Measurements from ENCODE around the gene IL3RA.

The IL3RA gene

DNA sequence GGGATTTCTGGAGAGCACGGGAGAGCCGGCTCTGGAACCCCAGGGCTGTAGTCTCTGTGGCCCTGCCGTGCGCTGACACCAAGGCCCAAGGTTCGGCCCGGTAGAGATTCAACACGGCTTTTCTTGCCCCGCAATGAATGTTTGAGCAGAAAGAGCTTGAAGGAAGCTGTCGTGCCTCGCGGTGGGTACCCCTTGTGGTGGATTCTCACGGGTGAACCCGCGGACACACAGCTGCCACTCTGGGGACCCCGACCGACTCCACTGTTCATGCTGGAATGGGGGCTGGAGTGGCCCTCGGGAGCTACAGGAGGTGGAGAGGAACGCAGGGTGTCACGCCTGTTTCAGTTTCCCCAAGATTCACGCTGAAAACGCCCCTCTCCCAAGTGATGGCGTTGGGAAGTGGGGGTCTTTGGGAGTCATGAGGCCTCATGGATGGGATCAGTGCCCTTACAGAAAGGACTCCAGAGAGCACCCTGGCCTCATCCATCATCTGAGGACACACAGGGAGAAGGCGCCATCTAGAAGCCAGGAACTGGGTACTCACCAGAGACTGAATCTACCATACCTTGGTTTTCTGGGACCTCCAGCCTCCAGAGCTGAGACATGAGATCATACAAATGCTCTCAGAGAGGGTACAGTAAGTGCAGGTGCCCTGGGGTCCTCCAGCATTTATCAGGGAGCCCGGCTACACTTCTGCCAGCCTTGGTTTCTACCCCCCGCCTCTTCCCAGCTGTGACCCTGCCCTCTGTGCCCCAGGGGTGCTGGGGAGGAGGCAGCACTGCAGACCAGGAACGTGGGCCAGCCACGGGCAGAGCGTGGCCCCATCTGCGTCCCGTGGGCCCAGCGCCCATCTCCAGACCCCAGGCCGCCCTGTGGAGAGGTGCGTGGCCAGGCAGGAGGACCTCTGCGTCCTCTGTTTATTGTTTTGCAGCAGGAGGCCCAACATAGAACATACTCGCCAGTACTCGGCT, 49.0 kb downstream of the IL3RA start:
- DNase-seq = no peak

DNA sequence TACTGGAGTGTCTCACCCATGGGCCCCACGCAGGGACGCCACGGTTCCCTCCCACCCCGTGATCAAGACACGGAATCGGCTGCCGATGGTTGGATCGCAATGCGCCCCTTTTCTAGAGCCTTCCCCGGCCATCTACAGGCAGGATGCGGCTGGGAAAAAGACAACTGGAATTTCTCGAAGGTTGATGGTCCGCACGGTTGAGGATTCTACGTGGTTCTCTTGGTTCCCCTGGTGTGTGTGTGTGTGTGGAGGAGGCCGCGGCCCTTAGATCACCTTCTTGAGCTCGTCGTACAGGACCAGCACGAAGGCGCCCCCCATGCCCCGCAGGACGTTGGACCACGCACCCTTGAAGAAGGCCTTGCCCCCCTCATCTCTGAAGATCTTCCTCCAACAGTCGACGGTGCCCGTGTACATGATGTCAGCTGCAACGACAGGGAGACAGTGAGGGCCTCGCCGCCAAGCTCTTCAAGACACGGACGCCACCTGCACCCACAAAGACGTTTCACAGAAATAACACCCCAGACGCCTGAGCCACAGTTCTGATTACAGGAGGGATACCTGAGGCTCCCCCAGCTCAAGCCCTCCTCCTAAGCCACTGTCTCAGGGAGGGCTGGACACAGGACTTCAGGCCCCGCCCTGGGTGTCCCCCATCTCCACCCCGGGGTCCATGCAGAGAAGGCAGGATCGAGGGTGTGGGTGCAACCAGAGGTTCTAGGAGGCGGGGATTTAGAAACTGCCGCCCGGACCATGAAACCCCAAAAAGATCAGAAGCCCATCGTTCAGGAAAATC, 49.9 kb downstream of the IL3RA start:
- no peak for DNase-seq

DNA sequence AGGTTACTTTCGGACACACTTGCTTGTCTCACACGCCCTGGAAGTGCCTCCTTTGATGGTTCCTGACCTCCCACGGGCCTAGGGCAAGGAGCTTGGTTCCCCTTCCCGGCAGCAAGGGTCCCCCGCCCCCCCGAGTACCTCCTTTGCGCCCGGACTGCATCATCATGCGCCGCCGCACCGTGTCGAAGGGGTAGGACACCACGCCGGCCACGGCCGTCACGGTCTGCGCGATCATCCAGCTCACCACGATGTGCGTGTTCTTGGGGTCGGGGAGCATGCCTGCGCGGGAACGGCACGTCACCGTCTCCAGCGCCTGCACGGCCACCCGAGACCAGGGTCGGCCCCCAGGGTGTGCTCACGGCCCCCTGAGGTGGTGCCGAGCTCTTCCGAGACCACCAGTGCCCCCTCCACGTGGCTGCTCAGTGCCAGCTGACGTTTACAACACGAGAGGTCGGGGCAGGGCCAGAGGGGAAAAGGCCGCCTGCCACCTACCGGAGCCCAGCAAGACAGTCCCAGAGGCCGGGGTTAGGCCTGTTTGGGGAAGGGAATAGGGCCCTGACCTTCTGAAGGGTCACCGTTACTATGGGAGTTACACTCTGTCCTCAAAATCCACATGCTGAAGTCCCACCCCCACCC, 50.7 kb downstream of the IL3RA start:
- no peak for DNase-seq

DNA sequence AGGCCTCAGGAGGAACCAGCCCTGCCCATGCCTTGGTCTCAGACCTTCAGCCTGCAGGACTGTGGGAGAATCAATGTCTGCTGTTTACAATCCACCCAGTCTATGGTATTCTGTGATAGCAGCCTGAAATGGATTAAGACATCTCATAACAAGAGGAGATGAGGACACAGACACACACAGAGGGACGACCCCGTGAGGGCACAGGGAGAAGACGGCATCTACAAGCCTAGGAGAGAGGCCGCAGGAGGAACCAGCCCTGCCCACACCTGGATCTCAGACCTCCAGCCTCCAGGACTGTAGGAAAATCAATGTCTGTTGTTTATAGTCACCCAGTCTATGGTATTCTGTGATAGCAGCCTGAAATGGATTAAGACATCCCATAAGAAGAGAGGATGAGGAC, 52.1 kb downstream of the IL3RA start:
- no peak for DNase-seq

DNA sequence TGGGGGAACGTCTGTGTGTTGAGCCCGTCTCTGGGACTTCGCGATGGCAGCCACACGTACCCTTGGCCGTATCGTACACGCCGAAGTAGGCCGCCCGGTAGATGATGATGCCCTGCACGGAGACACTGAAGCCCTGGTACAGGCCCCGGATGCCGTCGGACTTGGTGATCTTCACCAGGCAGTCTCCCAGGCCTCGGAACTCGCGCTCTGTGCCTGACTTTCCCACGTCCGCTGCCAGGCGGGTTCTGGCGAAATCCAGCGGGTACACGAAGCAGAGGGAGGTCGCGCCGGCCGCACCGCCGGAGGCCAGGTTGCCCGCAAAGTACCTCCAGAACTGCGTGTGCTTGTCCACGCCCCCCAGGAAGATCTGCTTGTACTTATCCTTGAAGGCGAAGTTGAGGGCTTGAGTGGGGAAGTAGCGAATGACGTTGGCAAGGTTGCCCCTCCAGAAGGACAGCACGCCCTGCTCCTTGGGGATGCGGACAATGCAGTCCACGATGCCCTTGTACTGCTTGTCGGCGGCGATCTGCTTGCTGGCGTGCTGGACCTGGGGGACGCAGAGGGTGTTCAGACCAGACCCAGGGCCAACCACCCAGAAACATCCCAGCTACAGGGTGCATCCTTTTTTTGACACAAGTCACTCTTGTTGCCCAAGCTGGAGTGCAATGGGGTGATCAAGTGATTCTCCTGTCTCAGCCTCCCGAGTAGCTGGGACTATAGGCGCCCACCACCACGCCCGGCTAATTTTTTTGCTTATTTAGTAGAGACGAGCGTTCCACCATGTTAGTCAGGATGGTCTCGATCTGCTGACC, 52.8 kb downstream of the IL3RA start:
- DNase-seq = no peak

DNA sequence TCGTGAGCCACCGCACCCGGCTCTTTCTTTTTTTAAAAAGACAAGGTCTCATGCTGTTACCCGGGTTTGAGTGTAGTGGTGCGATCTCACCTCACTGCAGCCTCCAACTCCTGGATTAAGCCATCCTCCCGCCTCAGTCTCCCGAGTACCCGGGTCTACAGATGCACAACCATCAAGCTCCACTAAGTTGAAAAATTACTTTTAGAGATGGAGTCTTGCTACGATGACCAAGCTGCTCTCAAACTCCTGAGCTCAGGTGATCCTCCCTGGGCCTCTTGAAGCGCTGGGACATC, 53.4 kb downstream of the IL3RA start:
- DNase-seq = no peak

DNA sequence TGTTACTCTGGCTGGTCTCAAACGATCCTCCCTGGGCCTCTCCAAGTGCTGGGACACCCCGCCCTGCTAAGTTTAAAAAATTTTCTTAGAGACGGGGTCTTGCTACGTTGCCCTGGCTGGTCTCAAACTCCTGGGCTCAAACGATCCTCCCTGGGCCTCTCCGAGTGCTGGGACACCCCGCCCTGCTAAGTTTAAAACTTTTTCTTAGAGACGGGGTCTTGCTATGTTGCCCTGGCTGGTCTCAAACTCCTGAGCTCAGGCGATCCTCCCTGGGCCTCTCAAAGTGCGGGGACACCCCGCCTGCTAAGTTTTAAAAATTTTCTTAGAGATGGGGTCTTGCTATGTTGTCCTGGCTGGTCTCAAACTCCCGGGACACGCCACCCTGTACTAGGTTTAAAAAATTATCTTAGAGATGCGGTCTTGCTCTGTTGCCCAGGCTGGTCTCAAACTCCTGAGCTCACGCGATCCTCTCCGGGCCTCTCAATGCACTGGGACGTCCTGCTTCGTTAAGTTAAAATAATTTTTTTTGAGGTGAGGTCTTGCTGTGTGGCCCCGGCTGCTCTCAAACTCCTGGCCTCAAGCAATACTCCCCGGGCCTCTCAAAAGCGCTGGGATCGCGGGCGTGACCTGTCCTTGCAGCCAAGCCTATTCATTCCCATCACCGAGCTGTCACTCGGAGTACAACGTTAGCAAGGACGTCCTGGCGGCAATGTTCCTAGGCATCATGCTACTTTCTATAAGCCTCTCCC, 54.2 kb downstream of the IL3RA start:
- no peak for DNase-seq

DNA sequence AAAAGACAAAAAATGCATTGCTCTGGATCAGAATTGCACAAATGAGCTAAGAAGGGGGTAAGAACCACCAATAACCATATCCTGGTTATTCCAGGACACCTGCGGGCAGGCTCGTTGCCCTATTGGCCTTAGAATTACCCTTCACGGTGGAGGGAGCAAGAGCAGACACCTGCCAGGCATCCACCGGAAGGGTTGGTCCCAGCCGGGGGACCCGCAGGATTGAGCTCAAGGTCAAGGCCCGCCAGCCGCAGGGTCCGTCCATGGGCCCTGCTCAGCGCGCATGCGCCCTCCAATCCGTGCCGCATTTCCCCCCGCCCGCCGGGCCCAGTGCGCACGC, 54.8 kb downstream of the IL3RA start:
- DNase-seq = no peak

DNA sequence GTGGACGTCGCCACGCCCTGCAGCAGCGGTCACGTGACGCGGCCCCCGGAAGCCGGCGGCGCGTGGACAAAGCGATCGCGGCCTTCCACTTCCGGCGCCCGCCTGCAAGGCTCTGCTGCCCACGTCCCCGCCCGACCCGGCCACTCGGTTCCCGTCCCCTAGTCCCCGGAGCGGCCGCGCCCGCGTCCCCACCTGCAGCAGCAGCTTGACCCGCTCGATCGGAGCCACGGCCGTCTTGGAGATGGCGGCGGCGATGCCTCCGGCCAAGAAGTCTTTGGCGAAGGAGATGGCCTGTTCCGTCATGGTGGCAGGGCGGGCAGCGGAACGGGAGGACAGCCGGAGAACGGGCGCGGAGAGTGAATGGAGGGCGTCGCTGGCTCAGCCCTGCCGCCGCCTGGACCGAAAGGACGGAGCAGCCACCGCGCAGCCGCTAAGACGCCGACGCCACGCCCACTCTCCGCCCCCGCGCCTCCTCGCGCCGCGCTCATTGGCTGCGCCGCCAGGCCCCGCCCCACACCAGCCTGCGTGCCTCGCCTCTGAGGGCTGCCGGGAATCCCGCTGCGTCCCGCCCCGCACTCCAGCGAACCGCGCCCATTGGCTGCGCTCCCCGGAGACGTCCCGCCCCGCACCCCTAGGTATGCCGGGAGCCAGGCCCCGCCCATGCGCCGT, 55.3 kb downstream of the IL3RA start, which contains the start of gene SLC25A6:
SLC25A6 (minus strand) TSS at position 407 of the 669 bp plus-strand sequence; CDS start at position 303, 104 bp downstream.
- DNase-seq = no peak

DNA sequence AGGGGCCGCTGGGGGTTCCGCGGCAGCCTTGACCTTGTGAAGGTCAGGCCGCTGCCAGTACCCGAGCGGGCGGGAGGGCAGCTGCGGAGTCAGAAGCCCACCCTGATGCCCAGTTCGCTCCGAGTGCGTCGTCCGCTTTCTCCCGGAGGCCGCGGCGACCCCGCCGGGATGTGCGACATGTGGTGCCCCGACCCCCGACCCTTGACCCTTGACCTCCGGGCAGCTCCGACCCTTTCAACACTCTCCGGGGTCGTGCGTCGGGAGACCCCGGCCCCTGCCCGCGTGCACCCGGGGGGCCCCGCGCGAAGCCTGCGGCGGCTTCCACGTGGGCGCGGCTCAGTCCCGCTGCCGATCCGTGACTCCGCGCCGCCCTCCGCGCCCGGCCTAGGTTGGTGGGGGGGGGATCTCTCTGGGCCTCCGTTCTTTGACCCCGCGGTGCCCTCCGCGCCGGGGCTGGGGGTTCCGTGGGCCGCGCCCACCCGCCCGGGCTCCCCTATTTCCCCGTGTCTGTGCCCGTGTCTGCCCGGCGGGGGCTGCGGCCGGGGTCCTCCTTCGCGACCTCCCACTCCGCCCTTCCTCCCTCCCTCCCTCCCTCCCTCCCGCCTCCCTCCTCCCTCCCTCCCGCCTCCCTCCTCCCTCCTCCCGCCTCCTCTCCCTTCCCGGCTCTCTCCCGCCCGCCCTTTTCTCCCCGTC, 55.9 kb downstream of the IL3RA start:
- DNase-seq = no peak

DNA sequence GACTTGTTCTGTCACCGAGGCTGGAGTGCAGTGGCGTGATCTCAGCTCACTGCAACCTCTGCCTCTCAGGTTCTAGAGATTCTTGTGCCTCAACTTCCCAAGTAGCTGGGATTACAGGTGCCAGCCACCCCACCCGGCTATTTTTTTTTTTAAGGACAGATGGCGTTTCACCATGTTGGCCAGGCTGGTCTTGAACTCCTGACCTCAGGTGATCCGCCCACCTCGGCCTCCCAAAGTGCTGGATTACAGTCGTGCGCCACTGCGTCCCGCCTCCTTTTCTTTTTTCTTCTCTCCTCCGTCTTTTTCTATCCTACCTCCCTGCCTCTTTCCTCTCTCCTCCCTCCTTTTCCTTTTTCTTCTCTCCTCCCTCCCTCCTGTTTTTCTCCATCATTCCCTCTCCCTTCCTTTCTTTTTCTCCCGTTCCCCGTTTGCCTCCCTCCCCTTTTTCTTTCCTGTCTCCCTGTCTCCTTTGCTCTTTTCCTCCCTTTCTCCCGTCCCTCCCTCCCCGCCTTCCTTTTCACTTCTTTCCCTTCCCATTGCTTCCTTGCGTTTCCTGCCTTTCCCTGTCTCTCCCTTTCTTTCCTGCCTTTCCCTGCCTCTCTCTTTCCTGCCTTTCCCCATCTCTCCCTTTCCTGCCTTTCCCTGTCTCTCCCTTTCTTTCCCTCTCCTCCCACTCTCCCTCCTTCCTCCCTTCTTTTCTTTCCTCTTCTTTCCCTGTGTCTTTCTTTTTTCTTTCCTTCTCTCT, 57.5 kb downstream of the IL3RA start:
- no peak for DNase-seq

DNA sequence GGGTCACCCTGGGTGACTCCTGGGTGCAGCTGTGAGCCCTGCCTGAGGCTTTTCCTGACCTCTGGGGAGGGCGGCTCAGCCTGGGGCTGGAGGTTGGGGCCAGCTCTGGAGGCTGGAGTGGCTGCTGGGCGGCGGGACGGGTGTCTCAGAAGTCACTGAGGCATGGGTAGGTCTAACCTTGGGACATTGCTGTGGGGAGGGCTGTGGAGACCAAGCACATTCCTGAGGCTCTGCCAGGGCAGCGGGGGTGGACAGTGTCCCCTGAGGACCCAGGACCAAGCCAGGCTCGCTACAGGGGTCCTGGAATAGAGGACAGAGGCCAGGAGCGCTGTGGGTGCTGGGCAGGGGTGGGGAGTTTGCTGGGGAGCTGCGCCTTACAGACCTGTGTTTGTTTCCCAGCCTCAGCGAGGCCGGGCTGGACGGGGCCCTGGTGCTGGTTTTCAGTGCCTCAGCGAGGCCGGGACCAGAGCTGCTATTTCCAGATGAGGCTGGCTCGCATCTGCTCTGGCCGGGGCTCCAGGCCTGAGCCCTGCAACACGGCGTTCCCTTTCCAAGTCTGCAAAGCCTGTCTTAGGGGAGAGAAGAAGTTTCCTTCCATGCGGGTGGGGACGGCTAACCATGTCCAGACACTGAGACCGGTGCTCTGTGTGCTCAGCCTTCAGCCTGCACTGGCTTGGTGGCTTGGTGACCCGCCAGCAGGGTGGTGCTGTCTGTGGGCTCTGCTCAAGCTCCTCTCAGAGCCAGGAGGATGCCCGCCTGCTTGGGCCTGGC, 58.3 kb downstream of the IL3RA start:
- DNase-seq = no peak

DNA sequence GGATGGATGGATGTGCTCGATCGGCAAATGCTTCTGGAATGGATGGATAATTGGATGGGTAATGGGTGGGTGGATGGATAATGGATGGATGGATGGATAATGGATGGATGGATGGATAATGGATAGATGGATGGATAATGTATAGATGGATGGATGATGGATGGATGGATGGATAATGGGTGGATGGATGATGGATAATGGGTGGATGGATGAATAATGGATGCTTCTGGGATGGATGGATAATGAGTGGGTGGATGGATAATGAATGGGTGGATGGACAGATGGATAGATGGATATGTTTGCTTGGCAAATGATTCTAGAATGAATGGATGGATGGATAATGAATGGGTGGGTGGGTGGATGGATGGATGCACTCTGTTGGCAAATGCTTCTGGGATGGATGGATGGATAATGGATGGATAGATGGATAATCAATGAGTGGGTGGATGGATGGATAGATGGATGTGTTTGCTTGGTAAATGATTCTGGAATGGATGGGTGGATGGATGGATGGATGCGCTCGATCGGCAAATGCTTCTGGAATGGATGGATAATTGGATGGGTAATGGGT, 59.1 kb downstream of the IL3RA start:
- no peak for DNase-seq

DNA sequence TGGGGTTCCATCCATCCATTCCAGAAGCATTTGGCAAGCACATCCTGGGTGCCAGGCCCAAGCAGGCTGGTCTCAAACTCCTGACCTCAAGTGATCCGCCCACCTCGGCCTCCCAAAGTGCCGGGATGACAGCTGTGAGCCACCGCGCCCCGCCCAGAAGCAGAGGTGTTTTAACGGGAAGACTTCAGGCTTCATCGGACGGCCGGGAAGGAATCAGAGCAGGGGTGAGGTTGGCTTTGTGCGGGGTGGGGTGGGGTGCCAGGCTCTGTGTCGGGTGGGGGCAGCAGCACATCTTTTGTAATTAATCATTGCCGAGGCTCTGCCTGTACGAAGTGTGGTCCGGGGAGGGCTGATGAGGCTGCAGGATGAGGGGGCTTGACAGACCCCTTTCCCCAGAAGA, 60.4 kb downstream of the IL3RA start:
- DNase-seq = no peak

DNA sequence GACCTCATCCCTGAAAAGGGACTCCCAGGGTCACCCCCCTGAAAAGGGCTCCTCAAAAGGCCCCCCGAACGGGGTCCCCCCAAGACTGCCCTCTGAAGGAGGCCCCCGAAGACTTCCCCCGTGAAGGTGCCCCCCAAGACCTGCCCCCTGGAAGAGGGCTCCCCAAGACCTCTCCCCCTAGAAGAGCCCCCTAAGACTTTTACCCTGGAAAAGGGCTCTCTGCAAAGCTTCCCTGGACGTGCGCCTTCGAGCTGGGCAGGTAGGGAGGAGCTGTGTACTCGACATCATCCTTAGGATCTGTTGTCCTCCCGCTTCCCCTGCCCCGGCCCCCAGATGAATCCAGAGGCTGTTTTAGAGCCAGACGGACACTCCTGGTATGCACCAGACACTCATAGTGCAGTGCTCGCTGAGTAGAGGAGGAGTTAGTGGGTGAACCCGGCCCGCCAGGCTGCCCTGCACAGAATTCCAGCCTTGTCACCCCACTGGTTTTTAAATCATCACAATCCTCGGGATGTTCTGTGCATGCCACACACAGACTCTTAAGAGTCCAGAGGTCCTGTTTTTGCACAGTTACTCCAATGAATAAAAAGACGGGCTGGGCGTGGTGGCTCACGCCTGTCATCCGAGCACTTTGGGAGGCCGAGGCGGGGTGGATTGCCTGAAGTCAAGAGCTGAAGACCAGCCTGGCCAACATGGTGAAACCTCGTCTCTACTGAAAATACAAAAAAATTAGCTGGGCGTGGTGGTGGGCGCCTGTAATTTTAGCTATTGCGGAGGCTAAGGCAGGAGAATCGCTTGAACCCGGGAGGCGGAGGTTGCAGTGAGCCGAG, 61.1 kb downstream of the IL3RA start:
- DNase-seq = no peak

DNA sequence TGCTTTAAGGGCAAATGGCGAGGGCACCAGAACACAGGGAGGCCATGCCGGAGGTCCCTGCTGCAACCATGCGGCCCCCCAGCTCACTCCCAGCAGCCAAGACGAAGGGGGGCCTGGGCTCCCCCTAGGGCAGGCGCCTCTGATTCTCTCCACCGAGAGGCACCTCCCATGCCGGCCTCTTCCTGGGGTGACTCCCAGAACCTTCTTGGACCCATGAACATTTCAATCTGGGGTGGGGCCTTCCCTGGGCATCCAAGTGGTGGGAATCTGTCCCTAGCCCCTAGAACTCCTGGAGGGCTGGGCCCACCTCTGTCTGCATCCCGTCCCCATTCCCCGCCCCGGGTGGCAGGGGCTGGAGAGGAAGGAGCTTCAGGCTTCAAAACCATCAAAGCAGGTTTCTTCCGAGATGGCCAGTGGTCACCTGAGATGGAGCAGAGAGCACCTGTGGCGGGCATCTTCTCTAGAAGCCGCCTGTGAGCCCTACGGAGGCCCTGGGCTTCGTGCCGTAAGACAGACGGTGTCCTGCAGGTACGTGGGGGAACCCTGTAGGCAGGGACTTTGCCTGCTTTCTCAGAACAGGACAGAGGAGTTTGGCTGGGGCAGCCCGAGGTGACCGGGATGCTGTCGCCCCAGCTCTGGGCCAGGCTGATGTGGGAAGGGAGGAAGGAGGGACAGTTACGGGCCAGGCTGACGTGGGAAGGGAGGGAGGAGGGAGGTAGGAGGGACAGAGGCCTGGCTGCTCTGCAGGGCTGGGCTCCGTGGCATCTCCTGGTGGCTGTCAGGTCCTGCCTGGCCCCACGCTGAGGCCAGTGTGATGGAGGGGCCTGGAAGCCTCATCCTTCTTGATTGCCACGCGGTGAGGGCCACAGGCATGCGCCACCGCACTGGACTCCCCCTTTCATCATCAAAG, 62.1 kb downstream of the IL3RA start:
- DNase-seq = no peak

DNA sequence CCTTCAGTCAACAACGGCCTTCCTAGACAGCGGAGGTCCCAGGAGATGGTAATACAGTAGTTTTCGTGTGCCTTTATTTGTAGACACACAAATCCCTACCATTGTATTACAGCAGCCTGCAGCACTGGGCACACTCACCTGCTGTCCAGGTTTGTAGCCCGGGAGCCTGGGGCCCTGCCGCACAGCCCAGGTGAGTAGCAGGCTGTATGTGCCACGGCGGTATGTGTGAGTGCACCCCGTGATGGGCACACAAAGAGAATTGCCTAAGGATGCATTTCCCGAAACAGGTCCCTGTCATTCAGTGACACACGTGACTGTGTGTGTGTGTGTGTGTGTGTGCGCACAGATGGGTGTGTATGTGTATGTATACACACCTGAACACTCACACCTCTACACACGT, 63.5 kb downstream of the IL3RA start:
- no peak for DNase-seq

All from NCI-H2029 (cell line).